HEK293 (cell line): ENCODE measurements around the gene CADPS.

Experiments
- CTCF ChIA-PET: fragments of 350-600 bp; formaldehyde crosslinking; extraction: SDS; loops from one replicate; lab custom pipeline; 2021; ENCODE audit warnings: antibody characterized with exemption; lab: Yijun Ruan, JAX
- POLR2A ChIA-PET: fragments of 300-600 bp; formaldehyde crosslinking; extraction: SDS; loops from one replicate; lab custom pipeline; 2020; ENCODE audit warnings: antibody characterized with exemption, inconsistent platforms; lab: Yijun Ruan, JAX
- H3K27ac ChIP-seq: fragments of 200-500 bp; sonication (Bioruptor generic); 2 replicates; pipeline ENCODE4 v1.5.1; 2014; ENCODE audit warnings: low read depth, low read length, control low read depth, inconsistent platforms; ENCODE audit errors: extremely low read depth
- H3K36me3 ChIP-seq, 2 experiments: fragments of 200-500 bp in 1 of 2; sonication (Bioruptor generic) in 1 of 2; 1 replicate in 1 of 2; 2 replicates in 1 of 2; pipeline ENCODE4 v1.5.1; 2014 to 2017; ENCODE audit warnings: inconsistent platforms in 2 of 2, low read length in 2 of 2; ENCODE audit not compliant: control insufficient read depth in 2 of 2, insufficient read depth in 1 of 2
- H3K4me1 ChIP-seq: fragments of 200-500 bp; sonication (Bioruptor generic); 2 replicates; pipeline ENCODE4 v1.5.1; 2014; ENCODE audit warnings: mild to moderate bottlenecking, low read length, inconsistent platforms; ENCODE audit not compliant: control insufficient read depth, insufficient read depth
- H3K4me3 ChIP-seq: 2 replicates; pipeline ENCODE4 v1.5.1; 2011; ENCODE audit warnings: low read depth, mild to moderate bottlenecking, control low read depth, low read length, moderate library complexity
- H3K9me3 ChIP-seq: fragments of 200-500 bp; sonication (Bioruptor generic); 2 replicates; pipeline ENCODE4 v1.5.1; 2014; ENCODE audit warnings: low read depth, low read length, inconsistent platforms; ENCODE audit not compliant: control insufficient read depth, insufficient read depth
- FEZF1 ChIP-seq: fragments of 450-650 bp; formaldehyde crosslinking; IDR thresholded peaks from 2 replicates; pipeline ENCODE4 v1.5.1; 2016; ENCODE audit warnings: missing biosample characterization, missing genetic modification characterization
- GLIS2 ChIP-seq: fragments of 450-650 bp; formaldehyde crosslinking; IDR thresholded peaks from 2 replicates; pipeline ENCODE4 v1.5.1; 2016; ENCODE audit warnings: missing biosample characterization, missing genetic modification characterization
- HOXC10 ChIP-seq: sonication (generic); formaldehyde crosslinking; IDR thresholded peaks from 2 replicates; pipeline ENCODE4 v1.8.1; 2023; ENCODE audit warnings: mild to moderate bottlenecking, missing genetic modification reagents
- KLF9 ChIP-seq: fragments of 450-650 bp; formaldehyde crosslinking; IDR thresholded peaks from 2 replicates; pipeline ENCODE4 v1.5.1; 2016; ENCODE audit warnings: missing biosample characterization, missing genetic modification characterization, low read depth
- SCRT2 ChIP-seq: fragments of 450-650 bp; formaldehyde crosslinking; IDR thresholded peaks from 2 replicates; pipeline ENCODE4 v1.5.1; 2016; ENCODE audit warnings: missing biosample characterization, missing genetic modification characterization
- SP2 ChIP-seq: fragments of 450-650 bp; formaldehyde crosslinking; IDR thresholded peaks from 2 replicates; pipeline ENCODE4 v1.5.1; 2016; ENCODE audit warnings: missing biosample characterization, missing genetic modification characterization
- SP7 ChIP-seq: fragments of 450-650 bp; formaldehyde crosslinking; IDR thresholded peaks from 2 replicates; pipeline ENCODE4 v1.5.1; 2016; ENCODE audit warnings: missing biosample characterization, missing genetic modification characterization
- ZBTB17 ChIP-seq: fragments of 450-650 bp; formaldehyde crosslinking; IDR thresholded peaks from 2 replicates; pipeline ENCODE4 v1.5.1; 2016; ENCODE audit warnings: missing biosample characterization, missing genetic modification characterization
- ZFP37 ChIP-seq: fragments of 450-650 bp; formaldehyde crosslinking; IDR thresholded peaks from 2 replicates; pipeline ENCODE4 v1.5.1; 2016; ENCODE audit warnings: missing biosample characterization, missing genetic modification characterization
- ZNF10 ChIP-seq: fragments of 450-650 bp; formaldehyde crosslinking; IDR thresholded peaks from 2 replicates; pipeline ENCODE4 v1.5.1; 2017; ENCODE audit warnings: missing biosample characterization, missing genetic modification characterization
- ZNF132 ChIP-seq: fragments of 450-650 bp; formaldehyde crosslinking; IDR thresholded peaks from 2 replicates; pipeline ENCODE4 v1.5.1; 2017; ENCODE audit warnings: missing biosample characterization, missing genetic modification characterization, borderline replicate concordance
- ZNF133 ChIP-seq: fragments of 450-650 bp; formaldehyde crosslinking; IDR thresholded peaks from 2 replicates; pipeline ENCODE4 v1.5.1; 2016; ENCODE audit warnings: missing biosample characterization, missing genetic modification characterization
- ZNF140 ChIP-seq: fragments of 450-650 bp; formaldehyde crosslinking; IDR thresholded peaks from 2 replicates; pipeline ENCODE4 v1.5.1; 2016; ENCODE audit warnings: missing biosample characterization, missing genetic modification characterization
- ZNF223 ChIP-seq: fragments of 450-650 bp; formaldehyde crosslinking; IDR thresholded peaks from 2 replicates; pipeline ENCODE4 v1.5.1; 2016; ENCODE audit warnings: missing biosample characterization, missing genetic modification characterization
- ZNF423 ChIP-seq: fragments of 450-650 bp; formaldehyde crosslinking; IDR thresholded peaks from 2 replicates; pipeline ENCODE4 v1.5.1; 2016; ENCODE audit warnings: missing biosample characterization, missing genetic modification characterization
- ZNF433 ChIP-seq: fragments of 450-650 bp; formaldehyde crosslinking; IDR thresholded peaks from 2 replicates; pipeline ENCODE4 v1.5.1; 2016; ENCODE audit warnings: missing biosample characterization, missing genetic modification characterization, low read depth
- ZNF473 ChIP-seq: fragments of 450-650 bp; formaldehyde crosslinking; IDR thresholded peaks from 2 replicates; pipeline ENCODE4 v1.5.1; 2017; ENCODE audit warnings: missing biosample characterization, missing genetic modification characterization
- ZNF501 ChIP-seq: fragments of 450-650 bp; formaldehyde crosslinking; IDR thresholded peaks from 2 replicates; pipeline ENCODE4 v1.5.1; 2016; ENCODE audit warnings: missing biosample characterization, missing genetic modification characterization
- ZNF529 ChIP-seq: fragments of 450-650 bp; formaldehyde crosslinking; IDR thresholded peaks from 2 replicates; pipeline ENCODE4 v1.5.1; 2017; ENCODE audit warnings: missing genetic modification characterization, missing biosample characterization; ENCODE audit not compliant: insufficient replicate concordance
- ZNF544 ChIP-seq: fragments of 450-650 bp; formaldehyde crosslinking; IDR thresholded peaks from 2 replicates; pipeline ENCODE4 v1.5.0; 2017; ENCODE audit warnings: missing biosample characterization, missing genetic modification characterization
- ZNF558 ChIP-seq: fragments of 450-650 bp; formaldehyde crosslinking; IDR thresholded peaks from 2 replicates; pipeline ENCODE4 v1.5.1; 2016; ENCODE audit warnings: missing biosample characterization, missing genetic modification characterization
- ZNF623 ChIP-seq: fragments of 450-650 bp; formaldehyde crosslinking; IDR thresholded peaks from 2 replicates; pipeline ENCODE4 v1.5.1; 2016; ENCODE audit warnings: missing biosample characterization, missing genetic modification characterization
- ZNF654 ChIP-seq: fragments of 450-650 bp; formaldehyde crosslinking; IDR thresholded peaks from 2 replicates; pipeline ENCODE4 v1.5.1; 2016; ENCODE audit warnings: low read depth, missing biosample characterization, missing genetic modification characterization
- ZNF670 ChIP-seq: fragments of 450-650 bp; formaldehyde crosslinking; IDR thresholded peaks from 2 replicates; pipeline ENCODE4 v1.5.1; 2016; ENCODE audit warnings: missing biosample characterization, missing genetic modification characterization, low read depth
- ZNF701 ChIP-seq: fragments of 450-650 bp; formaldehyde crosslinking; IDR thresholded peaks from 2 replicates; pipeline ENCODE4 v1.5.1; 2016; ENCODE audit warnings: missing biosample characterization, missing genetic modification characterization
- ZNF777 ChIP-seq: fragments of 450-650 bp; formaldehyde crosslinking; IDR thresholded peaks from 2 replicates; pipeline ENCODE4 v1.5.1; 2017; ENCODE audit warnings: missing biosample characterization, missing genetic modification characterization, borderline replicate concordance
- ZSCAN16 ChIP-seq: fragments of 450-650 bp; formaldehyde crosslinking; IDR thresholded peaks from 2 replicates; pipeline ENCODE4 v1.5.1; 2016; ENCODE audit warnings: missing biosample characterization, missing genetic modification characterization
- TF ChIP-seq, protein P1 (sequence below): fragments of 450-650 bp; formaldehyde crosslinking; IDR thresholded peaks from 2 replicates; pipeline ENCODE4; 2016; ENCODE audit warnings: missing biosample characterization, missing genetic modification characterization
- TF ChIP-seq, protein P2 (sequence below): fragments of 450-650 bp; formaldehyde crosslinking; IDR thresholded peaks from 2 replicates; pipeline ENCODE4 v1.5.1; 2016; ENCODE audit warnings: missing biosample characterization, missing genetic modification characterization

The CADPS gene

DNA sequence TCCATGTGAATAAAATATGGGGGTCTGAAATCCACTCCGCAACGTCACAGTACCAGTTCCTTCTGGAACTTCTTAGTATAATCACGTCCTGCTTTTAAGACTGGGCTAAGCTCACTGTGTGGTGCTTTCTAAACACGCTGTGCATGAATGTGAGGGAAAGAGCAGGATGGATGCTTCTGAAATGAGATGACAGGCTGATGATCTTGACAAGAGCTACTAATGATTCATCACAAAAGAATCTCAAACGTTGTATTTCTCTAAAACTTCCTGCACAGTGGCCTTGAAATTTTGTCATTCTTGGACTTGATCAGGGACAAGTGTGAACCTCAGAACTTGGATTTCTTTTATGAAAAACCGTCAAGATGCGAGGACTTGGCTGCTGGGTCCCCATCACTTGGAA lies 221.4 kb downstream of the CADPS start:
- ChIA-PET CTCF (no interaction called here), POLR2A (no interaction called here)
- TF ChIP-seq ZNF473 (tag by site-specific recombination) (no peak), ZNF223 (no peak), ZNF654 (no peak), SP2 (tag by site-specific recombination) (no peak), ZBTB17 (tag by site-specific recombination) (no peak), KLF9 (tag by site-specific recombination) (no peak), ZFP37 (no peak), ZNF670 (no peak), ZNF133 (no peak), ZNF433 (tag by site-specific recombination) (no peak), ZNF529 (no peak), GLIS2 (tag by site-specific recombination) (no peak), ZNF501 (no peak), SP7 (tag by site-specific recombination) (no peak), ZNF558 (tag by site-specific recombination) (no peak), ZNF544 (tag by site-specific recombination) (no peak), ZNF777 (no peak), HOXC10 (no peak), ZNF132 (tag by site-specific recombination) (no peak), ZNF423 (tag by site-specific recombination) (no peak)
- Histone ChIP-seq H3K36me3 (no peaks in the 10 kb centered on the region), H3K9me3 (no peaks in the 10 kb centered on the region), H3K27ac (no peak overlapping the region), H3K4me3 (no peak overlapping the region), H3K4me1 (no peaks in the 10 kb centered on the region)

- H3K36me3 ChIP-seq: no peaks in the 10 kb centered on the region
- no peak overlapping the region for H3K27ac ChIP-seq
- TF ChIP-seq, protein P1, sequence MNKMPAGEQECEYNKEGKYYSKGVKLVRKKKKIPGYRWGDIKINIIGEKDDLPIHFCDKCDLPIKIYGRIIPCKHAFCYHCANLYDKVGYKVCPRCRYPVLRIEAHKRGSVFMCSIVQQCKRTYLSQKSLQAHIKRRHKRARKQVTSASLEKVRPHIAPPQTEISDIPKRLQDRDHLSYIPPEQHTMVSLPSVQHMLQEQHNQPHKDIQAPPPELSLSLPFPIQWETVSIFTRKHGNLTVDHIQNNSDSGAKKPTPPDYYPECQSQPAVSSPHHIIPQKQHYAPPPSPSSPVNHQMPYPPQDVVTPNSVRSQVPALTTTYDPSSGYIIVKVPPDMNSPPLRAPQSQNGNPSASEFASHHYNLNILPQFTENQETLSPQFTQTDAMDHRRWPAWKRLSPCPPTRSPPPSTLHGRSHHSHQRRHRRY: no peak
- TF ChIP-seq KLF9 (tag by site-specific recombination) (no peak), ZSCAN16 (no peak), SCRT2 (tag by site-specific recombination) (peak; percentile 82), ZNF701 (tag by site-specific recombination) (no peak), ZNF140 (tag by site-specific recombination) (no peak), ZNF10 (no peak), FEZF1 (no peak), ZBTB17 (tag by site-specific recombination) (no peak)
- TF ChIP-seq, all 188 proteins: peak for 1
- no peaks in the 10 kb centered on the region for H3K9me3 ChIP-seq
- CTCF ChIA-PET: no interaction called here
- POLR2A ChIA-PET: no interaction called here
- no peak overlapping the region for H3K4me3 ChIP-seq
- no peaks in the 10 kb centered on the region for H3K4me1 ChIP-seq
Measured at GRCh38 chr3:62647711-62648110, 227.5 kb downstream of the CADPS start.

- POLR2A ChIA-PET: no interaction called here
- H3K36me3 ChIP-seq: no peaks in the 10 kb centered on the region
- no peaks in the 10 kb centered on the region for H3K9me3 ChIP-seq
- no peak overlapping the region for H3K4me3 ChIP-seq
- TF ChIP-seq, protein P2, sequence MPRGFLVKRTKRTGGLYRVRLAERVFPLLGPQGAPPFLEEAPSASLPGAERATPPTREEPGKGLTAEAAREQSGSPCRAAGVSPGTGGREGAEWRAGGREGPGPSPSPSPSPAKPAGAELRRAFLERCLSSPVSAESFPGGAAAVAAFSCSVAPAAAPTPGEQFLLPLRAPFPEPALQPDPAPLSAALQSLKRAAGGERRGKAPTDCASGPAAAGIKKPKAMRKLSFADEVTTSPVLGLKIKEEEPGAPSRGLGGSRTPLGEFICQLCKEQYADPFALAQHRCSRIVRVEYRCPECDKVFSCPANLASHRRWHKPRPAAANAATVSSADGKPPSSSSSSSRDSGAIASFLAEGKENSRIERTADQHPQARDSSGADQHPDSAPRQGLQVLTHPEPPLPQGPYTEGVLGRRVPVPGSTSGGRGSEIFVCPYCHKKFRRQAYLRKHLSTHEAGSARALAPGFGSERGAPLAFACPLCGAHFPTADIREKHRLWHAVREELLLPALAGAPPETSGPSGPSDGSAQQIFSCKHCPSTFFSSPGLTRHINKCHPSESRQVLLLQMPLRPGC (tag by site-specific recombination): no peak
- TF ChIP-seq ZNF623 (tag by site-specific recombination): peak; percentile 90
- CTCF ChIA-PET: no interaction called here
- H3K4me1 ChIP-seq: no peaks in the 10 kb centered on the region
- H3K27ac ChIP-seq: no peak overlapping the region
Measured at GRCh38 chr3:62644493-62644892, 230.7 kb downstream of the CADPS start.
